Spinal cord (tissue), 10 donors: Measurements from ENCODE around the gene SLX4IP. TPM values are rescaled to one million over a fixed set of nuclear protein-coding genes. Genes with fewer than 3 reads are reported as not detected.

Experiments
- DNase-seq, 6 donors: peaks; one replicate each; pipeline versions ENCODE4 v3.0.0 to v3.0.0-alpha.2; 2013 to 2015; ENCODE audit warnings: low spot score in 6 of 6, low read depth in 4 of 6
- H3K27ac ChIP-seq: one replicate; pipeline ENCODE4 v1.5.1; 2013; ENCODE audit warnings: low read depth, low read length, control low read depth
- H3K27me3 ChIP-seq: one replicate; pipeline ENCODE4 v1.6.1; 2013; ENCODE audit warnings: low read length; ENCODE audit not compliant: control insufficient read depth, insufficient read depth
- H3K36me3 ChIP-seq: one replicate; pipeline ENCODE4 v1.6.1; 2013; ENCODE audit warnings: low read length; ENCODE audit not compliant: control insufficient read depth, insufficient read depth
- H3K4me1 ChIP-seq: one replicate; pipeline ENCODE4 v1.6.1; 2013; ENCODE audit warnings: low read length; ENCODE audit not compliant: control insufficient read depth, insufficient read depth
- H3K4me3 ChIP-seq: one replicate; pipeline ENCODE4 v1.5.1; 2013; ENCODE audit warnings: low read depth, low read length, control low read depth
- H3K9me3 ChIP-seq: one replicate; pipeline ENCODE4 v1.6.1; 2013; ENCODE audit warnings: low read length; ENCODE audit not compliant: control insufficient read depth, insufficient read depth
- WGBS: methylation state at CpG from one replicate; pipeline ENCODE4 v1.1.5; 2013; ENCODE audit warnings: missing lambda C conversion rate; ENCODE audit not compliant: insufficient coverage; 5-methylcytosine and 5-hydroxymethylcytosine counted together
- polyA plus RNA-seq, 2 donors: library from polyadenylated mRNA; unstranded; fragments of 120-200 nt; gene quantifications; one replicate each; pipeline ENCODE4 v1.2.1, GENCODE V29; 2013; ENCODE audit not compliant: insufficient read length in 2 of 2
- small RNA-seq: library from RNA; depleted of rRNA; stranded (forward); fragments of <200 nt; gene quantifications from one replicate; pipeline ENCODE3, GENCODE V24; 2014; ENCODE audit warnings: low replicate concordance
- total RNA-seq, 2 donors: library from RNA; depleted of rRNA in 1 of 2; stranded (reverse); fragments of 120-200 nt in 1 of 2; fragments of >200 nt in 1 of 2; gene quantifications; one replicate each; pipeline versions ENCODE4 v1.2.3 to v1.2.4, GENCODE V29; 2013 to 2014
- donor health status: healthy.

The SLX4IP gene
- total and polyA plus RNA-seq, 4 donors, result 7.9 to 10.5 (median 9.7) TPM

- H3K4me1 ChIP-seq, result peaks cover 37% of the 10 kb centered on the region
- H3K36me3 ChIP-seq, result no peaks in the 10 kb centered on the region
- 98% methylated on average over 4 of the region's 4 CpGs for WGBS
- no peak overlapping the region for H3K4me3 ChIP-seq
- H3K27me3 ChIP-seq, result peaks cover 12% of the 10 kb centered on the region
- no peak for DNase-seq
- H3K9me3 ChIP-seq, result no peaks in the 10 kb centered on the region
- H3K27ac ChIP-seq, result no peak overlapping the region
These were observed 240.3 kb downstream of the SLX4IP start for GRCh38 chr20:10675450-10675848.

DNA sequence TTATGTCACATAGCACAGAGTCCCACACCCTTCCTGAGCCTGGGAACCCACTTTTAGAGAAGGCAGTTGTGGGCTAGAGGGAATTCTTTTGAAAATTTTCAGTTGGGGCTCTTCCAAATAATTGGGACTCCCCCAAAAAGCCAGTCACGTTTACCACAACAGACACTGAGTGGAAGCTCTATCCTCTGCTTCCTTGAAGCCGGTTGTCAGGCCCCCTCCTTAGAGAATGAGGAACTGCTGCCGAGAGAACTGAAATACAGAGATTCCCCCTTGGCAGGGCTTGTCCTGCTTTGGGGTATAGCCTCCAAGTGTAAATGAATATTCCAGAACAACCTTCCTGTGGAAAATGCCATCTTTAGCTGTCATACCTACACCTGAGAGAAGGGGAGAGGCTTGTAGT lies 241.4 kb downstream of the SLX4IP start:
- Histone ChIP-seq H3K9me3 (no peaks in the 10 kb centered on the region), H3K4me1 (peaks cover 29% of the 10 kb centered on the region), H3K27ac (no peak overlapping the region), H3K36me3 (no peaks in the 10 kb centered on the region), H3K27me3 (peaks cover 12% of the 10 kb centered on the region), H3K4me3 (no peak overlapping the region)
- no CpG with 5 or more reads among the region's 3 CpGs for WGBS
- DNase-seq, result no peak

Small RNA genes within 50 kb of the gene (small RNA-seq; reads per million reads assigned to genes)
- not detected for gene MIR6870

Other genes with a start within 250 kb of the SLX4IP start
- 100 to 1,000 TPM in 1 of 2 donors, 10 to 100 TPM in 1; 72.1 to 370 TPM for gene SNAP25, start 216.5 kb upstream of the SLX4IP start, total RNA-seq
- gene SNAP25, start 216.5 kb upstream of the SLX4IP start, polyA plus RNA-seq, result 100 to 1,000 TPM; 412 to 482 TPM
- gene MKKS, start 1.1 kb upstream of the SLX4IP start, total RNA-seq, result 10 to 100 TPM; 18.6 to 29.8 TPM
- gene MKKS, start 1.1 kb upstream of the SLX4IP start, polyA plus RNA-seq, result 10 to 100 TPM; 41.6 to 42.3 TPM
- 10 to 100 TPM; 63.4 to 74.5 TPM for gene JAG1, start 238.7 kb downstream of the SLX4IP start, total RNA-seq
- gene JAG1, start 238.7 kb downstream of the SLX4IP start, polyA plus RNA-seq, result 10 to 100 TPM; 24.5 to 31.2 TPM